GM23338 (cell line): ENCODE data around the gene SASH1. TPM values are rescaled to one million over a fixed set of nuclear protein-coding genes. Genes with fewer than 3 reads are reported as not detected.
A peak's percentile ranks its signal among the peaks of the same experiment; 100 is the strongest.

Experiments
- ATAC-seq: fragments of 200-7000 bp; cut with Tn5 transposase; 3 replicates; pipeline ENCODE4 v1.9.1; 2020
- DNase-seq: peaks from one replicate; pipeline ENCODE4 v3.0.0-alpha.2; 2015; ENCODE audit warnings: low spot score
- H2AFZ ChIP-seq: fragments of 200-600 bp; sonication (generic); 2 replicates; pipeline ENCODE4 v1.8.0; 2016; ENCODE audit warnings: antibody characterized with exemption, mild to moderate bottlenecking, moderate library complexity
- H3F3A ChIP-seq: fragments of 200-600 bp; sonication (generic); replicated peaks from 2 replicates; pipeline ENCODE4 v1.8.0; 2017; ENCODE audit warnings: antibody characterized with exemption, mixed run types, low read depth
- H3K27ac ChIP-seq: fragments of 200-600 bp; sonication (generic); 2 replicates; pipeline ENCODE4 v1.6.1; 2016; ENCODE audit warnings: low read depth
- H3K27me3 ChIP-seq: fragments of 200-600 bp; sonication (generic); 2 replicates; pipeline ENCODE4 v1.8.0; 2016; ENCODE audit warnings: mild to moderate bottlenecking, mixed run types, moderate library complexity; ENCODE audit not compliant: insufficient read depth
- H3K36me3 ChIP-seq: fragments of 200-600 bp; sonication (generic); 2 replicates; pipeline ENCODE4 v1.8.0; 2016; ENCODE audit warnings: mild to moderate bottlenecking; ENCODE audit not compliant: insufficient read depth
- H3K4me1 ChIP-seq: fragments of 200-600 bp; sonication (generic); 2 replicates; pipeline ENCODE4 v1.8.0; 2016; ENCODE audit warnings: mild to moderate bottlenecking, moderate library complexity; ENCODE audit not compliant: insufficient read depth
- H3K4me2 ChIP-seq: fragments of 200-600 bp; sonication (generic); 2 replicates; pipeline ENCODE4 v1.7.1; 2017; ENCODE audit warnings: mixed run types
- H3K4me3 ChIP-seq: fragments of 200-600 bp; sonication (generic); 2 replicates; pipeline ENCODE4 v1.6.1; 2016; ENCODE audit warnings: mixed run types
- H3K79me2 ChIP-seq: fragments of 200-600 bp; sonication (generic); replicated peaks from 2 replicates; pipeline ENCODE4 v1.8.0; 2017; ENCODE audit warnings: mild to moderate bottlenecking; ENCODE audit not compliant: insufficient read depth
- H3K9me2 ChIP-seq: fragments of 200-600 bp; sonication (generic); 2 replicates; pipeline ENCODE4 v1.8.0; 2017; ENCODE audit not compliant: insufficient read depth
- H4K20me1 ChIP-seq: fragments of 200-600 bp; sonication (generic); replicated peaks from 2 replicates; pipeline ENCODE4 v1.8.0; 2017; ENCODE audit warnings: mild to moderate bottlenecking; ENCODE audit not compliant: insufficient read depth
- H3K27ac Mint-ChIP-seq: 2 replicates; pipeline ENCODE4 v1.8.0; 2020; ENCODE audit warnings: inconsistent platforms, mild to moderate bottlenecking, moderate library complexity, mixed read lengths
- H3K27me3 Mint-ChIP-seq: 3 replicates; pipeline ENCODE4 v1.8.0; 2022; ENCODE audit warnings: low read depth, mild to moderate bottlenecking, moderate library complexity, mixed read lengths, inconsistent platforms; ENCODE audit not compliant: insufficient read depth, poor library complexity
- H3K36me3 Mint-ChIP-seq: 3 replicates; pipeline ENCODE4 v1.8.0; 2021; ENCODE audit warnings: low read depth, mild to moderate bottlenecking, inconsistent platforms, moderate library complexity, mixed read lengths
- H3K4me1 Mint-ChIP-seq: 3 replicates; pipeline ENCODE4 v1.8.0; 2020; ENCODE audit warnings: mild to moderate bottlenecking, inconsistent platforms, mixed read lengths
- H3K4me3 Mint-ChIP-seq: 3 replicates; pipeline ENCODE4 v1.8.0; 2021; ENCODE audit warnings: moderate library complexity, mild to moderate bottlenecking, inconsistent platforms, mixed read lengths
- H3K9me3 Mint-ChIP-seq: 3 replicates; pipeline ENCODE4 v1.8.0; 2020; ENCODE audit warnings: moderate library complexity, mild to moderate bottlenecking, inconsistent platforms, mixed read lengths
- CREB1 ChIP-seq: fragments of 250-450 bp; sonication (Bioruptor Pico); IDR thresholded peaks from 2 replicates; pipeline ENCODE4 v1.5.0; 2020; ENCODE audit warnings: low read depth, mild to moderate bottlenecking, moderate library complexity
- EZH2phosphoT487 ChIP-seq: fragments of 200-600 bp; sonication (generic); IDR thresholded peaks from one replicate; pipeline ENCODE4 v1.8.1; 2018; ENCODE audit warnings: antibody characterized with exemption; ENCODE audit not compliant: unreplicated experiment
- JUNB ChIP-seq: IDR thresholded peaks from one replicate; pipeline ENCODE4 v1.6.1; 2016; ENCODE audit warnings: antibody characterized with exemption; ENCODE audit not compliant: unreplicated experiment
- REST ChIP-seq: IDR thresholded peaks from one replicate; pipeline ENCODE4 v1.6.1; 2018; ENCODE audit warnings: antibody characterized with exemption; ENCODE audit not compliant: unreplicated experiment
- STAT1 ChIP-seq: IDR thresholded peaks from one replicate; pipeline ENCODE4 v1.6.1; 2016; ENCODE audit warnings: antibody characterized with exemption; ENCODE audit not compliant: unreplicated experiment
- ZNF114 ChIP-seq: fragments of 250-450 bp; sonication (Bioruptor Pico); IDR thresholded peaks from 2 replicates; pipeline ENCODE4 v1.5.0; 2020; ENCODE audit warnings: mild to moderate bottlenecking, moderate library complexity
- ZNF462 ChIP-seq: fragments of 250-450 bp; sonication (Bioruptor Pico); IDR thresholded peaks from 2 replicates; pipeline ENCODE4 v1.5.0; 2020; ENCODE audit warnings: mild to moderate bottlenecking, moderate library complexity
- polyA plus RNA-seq: library from polyadenylated mRNA; unstranded; fragments of >200 nt; fragmentation: Nextera tagmentation; extraction: Ambion mirVana; gene quantifications from 2 replicates; pipeline ENCODE4 v1.2.1, GENCODE V29; 2016
- total RNA-seq: library from RNA; depleted of rRNA; stranded (reverse); fragments of >200 nt; shearing (Covaris generic); gene quantifications from 2 replicates; pipeline ENCODE4 v1.2.3, GENCODE V29; 2014
- TF ChIP-seq, protein P1 (sequence below): IDR thresholded peaks from 2 replicates; pipeline ENCODE4 v1.6.1; 2016; ENCODE audit warnings: antibody characterized with exemption

Gene SASH1
- total and polyA plus RNA-seq, 2 experiments from 2014 or later: 8.2 to 30.2 TPM

DNA sequence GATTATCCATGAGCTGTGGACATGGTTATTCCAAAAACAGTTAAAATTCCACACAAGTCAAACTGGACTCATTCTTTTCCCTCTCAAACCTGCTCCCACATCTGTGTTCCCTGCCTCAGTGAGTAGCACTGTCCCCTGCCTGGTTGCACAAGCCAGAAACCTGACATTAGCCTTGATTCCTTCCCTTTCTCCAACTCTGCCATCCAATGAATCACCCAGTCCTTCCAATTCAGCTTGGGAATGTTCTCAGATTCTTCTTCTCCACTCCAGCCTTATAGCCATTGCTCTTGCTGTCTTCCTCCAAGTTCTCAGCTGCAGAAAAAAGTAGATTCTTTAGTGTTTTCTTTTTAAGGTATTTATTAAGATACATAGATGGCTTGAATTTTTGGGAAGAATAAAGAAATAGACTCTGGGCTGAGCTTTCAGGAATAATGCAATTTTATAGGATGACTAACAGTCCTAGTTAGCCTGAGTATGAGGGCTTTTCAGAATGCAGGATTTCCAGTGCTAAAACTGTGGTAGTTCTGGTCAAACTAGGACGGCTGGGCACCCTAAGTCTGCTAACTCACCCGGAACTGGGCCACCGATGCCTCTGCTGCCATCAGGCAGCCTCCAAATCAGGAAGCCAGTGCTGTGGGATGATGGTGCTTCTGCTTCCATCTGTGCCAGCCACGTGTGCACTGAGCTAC, 18.2 kb upstream of the SASH1 start:
- TF ChIP-seq EZH2phosphoT487 (no peak), JUNB (no peak)

DNA sequence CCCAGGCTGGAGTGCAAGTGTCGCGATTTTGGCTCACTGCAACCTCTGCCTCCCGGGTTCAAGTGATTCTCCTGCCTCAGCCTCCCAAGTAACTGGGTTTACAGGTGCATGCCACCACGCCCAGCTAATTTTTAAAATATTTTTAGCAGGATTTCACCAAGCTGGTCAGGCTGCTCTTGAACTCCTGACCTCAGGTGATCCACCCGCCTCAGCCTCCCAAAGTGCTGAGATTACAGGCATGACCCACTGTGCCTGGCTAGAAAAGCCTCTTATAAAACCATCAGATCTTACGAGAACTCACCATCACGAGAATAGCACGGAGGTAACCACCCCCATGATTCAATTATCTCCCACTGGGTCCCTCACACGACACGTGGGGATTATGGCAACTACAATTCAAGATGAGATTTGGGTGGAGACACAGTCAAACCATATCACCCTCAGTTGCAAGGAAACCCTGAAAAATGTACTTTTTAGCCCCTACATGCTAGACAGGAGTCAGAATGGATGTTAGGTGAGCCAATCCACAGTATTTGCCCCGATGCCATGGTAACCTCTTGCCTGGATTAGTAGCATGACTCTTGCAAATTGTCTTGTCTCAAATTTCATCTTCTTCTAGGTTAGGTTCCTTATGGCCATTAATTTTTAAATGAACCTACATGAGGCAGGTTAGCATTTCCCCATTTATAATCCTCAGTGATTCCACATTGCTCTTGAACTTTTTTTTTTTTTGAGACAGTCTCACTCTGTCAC, 17.1 kb upstream of the SASH1 start:
- Histone ChIP-seq H4K20me1 (no peaks in the 10 kb centered on the region), H3K79me2 (no peaks in the 10 kb centered on the region), H3F3A (no peaks in the 10 kb centered on the region), H3K9me2 (no peaks in the 10 kb centered on the region), H2AFZ (no peak overlapping the region), H3K4me2 (no peak overlapping the region), H3K4me3 (no peak overlapping the region), H3K4me1 (no peaks in the 10 kb centered on the region), H3K36me3 (no peaks in the 10 kb centered on the region), H3K27ac (no peak overlapping the region), H3K27me3 (no peaks in the 10 kb centered on the region)
- ATAC-seq (no peak), DNase-seq (no peak)
- Mint-ChIP-seq H3K4me3 (no peak overlapping the region), H3K9me3 (no peaks in the 10 kb centered on the region), H3K4me1 (no peaks in the 10 kb centered on the region), H3K27ac (no peak overlapping the region), H3K27me3 (peaks cover 3% of the 10 kb centered on the region), H3K36me3 (no peaks in the 10 kb centered on the region)
- TF ChIP-seq ZNF462 (CRISPR knock-in tag) (no peak), ZNF114 (CRISPR knock-in tag) (no peak), STAT1 (no peak), CREB1 (no peak), JUNB (no peak), REST (no peak)
- TF ChIP-seq, protein P1, sequence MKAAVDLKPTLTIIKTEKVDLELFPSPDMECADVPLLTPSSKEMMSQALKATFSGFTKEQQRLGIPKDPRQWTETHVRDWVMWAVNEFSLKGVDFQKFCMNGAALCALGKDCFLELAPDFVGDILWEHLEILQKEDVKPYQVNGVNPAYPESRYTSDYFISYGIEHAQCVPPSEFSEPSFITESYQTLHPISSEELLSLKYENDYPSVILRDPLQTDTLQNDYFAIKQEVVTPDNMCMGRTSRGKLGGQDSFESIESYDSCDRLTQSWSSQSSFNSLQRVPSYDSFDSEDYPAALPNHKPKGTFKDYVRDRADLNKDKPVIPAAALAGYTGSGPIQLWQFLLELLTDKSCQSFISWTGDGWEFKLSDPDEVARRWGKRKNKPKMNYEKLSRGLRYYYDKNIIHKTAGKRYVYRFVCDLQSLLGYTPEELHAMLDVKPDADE: no peak

More for the DNA sequence above, 18.2 kb upstream of the SASH1 start:
- Histone ChIP-seq H3K4me2 (no peak overlapping the region), H3K4me1 (no peaks in the 10 kb centered on the region), H3K9me2 (0 out of 2 replicates have a peak, but pooled peaks cover 3% of the 10 kb centered on the region), H2AFZ (peak overlapping the region; percentile 66), H3K27me3 (no peaks in the 10 kb centered on the region), H3K27ac (no peak overlapping the region), H3K79me2 (no peaks in the 10 kb centered on the region), H3K4me3 (no peak overlapping the region), H4K20me1 (no peaks in the 10 kb centered on the region), H3K36me3 (no peaks in the 10 kb centered on the region), H3F3A (no peaks in the 10 kb centered on the region)
- no peak overlapping the region for H3K4me3 Mint-ChIP-seq
- H3K36me3 Mint-ChIP-seq: no peaks in the 10 kb centered on the region
- H3K4me1 Mint-ChIP-seq: no peaks in the 10 kb centered on the region
- H3K9me3 Mint-ChIP-seq: no peaks in the 10 kb centered on the region
- ATAC-seq: no peak
- DNase-seq: no peak
- H3K27me3 Mint-ChIP-seq: peaks cover 3% of the 10 kb centered on the region
- no peak overlapping the region; the same call in 1 of the 2 replicates for H3K27ac Mint-ChIP-seq
